AG20443 (cell line): ENCODE measurements around the gene ARHGAP6.

ENCODE experiments used
- DNase-seq: peaks from one replicate; pipeline ENCODE4 v3.0.0; 2012; ENCODE audit warnings: low spot score, mixed read lengths

The ARHGAP6 gene

GRCh38 chrX:11424903-11425674 is 240.6 kb downstream of the ARHGAP6 start:
- DNase-seq, result no peak

- DNase-seq, result no peak
Observed at GRCh38 chrX:11423949-11424348, 241.8 kb downstream of the ARHGAP6 start.

GRCh38 chrX:11423362-11423818 is 242.3 kb downstream of the ARHGAP6 start:
- DNase-seq, result peak; percentile 29

- DNase-seq, result no peak
Observed at GRCh38 chrX:11422525-11422857, 243.2 kb downstream of the ARHGAP6 start.

GRCh38 chrX:11421805-11422524 is 243.8 kb downstream of the ARHGAP6 start:
- no peak for DNase-seq

GRCh38 chrX:11420851-11421250 is 244.9 kb downstream of the ARHGAP6 start:
- no peak for DNase-seq

- DNase-seq, result no peak
Observed at GRCh38 chrX:11419102-11419501, 246.6 kb downstream of the ARHGAP6 start.

- DNase-seq, result no peak
Observed at GRCh38 chrX:11416600-11416999, 249.1 kb downstream of the ARHGAP6 start.

- no peak for DNase-seq
Observed at GRCh38 chrX:11414091-11414490, 251.6 kb downstream of the ARHGAP6 start.

GRCh38 chrX:11412715-11413623 is 252.8 kb downstream of the ARHGAP6 start:
- DNase-seq, result no peak

- no peak for DNase-seq
Observed at GRCh38 chrX:11409957-11410356, 255.8 kb downstream of the ARHGAP6 start.

GRCh38 chrX:11408783-11409182 is 256.9 kb downstream of the ARHGAP6 start:
- no peak for DNase-seq

- DNase-seq, result no peak
Observed at GRCh38 chrX:11408109-11408405, 257.7 kb downstream of the ARHGAP6 start.

GRCh38 chrX:11407331-11408108 is 258.2 kb downstream of the ARHGAP6 start:
- no peak for DNase-seq

GRCh38 chrX:11406109-11406765 is 259.5 kb downstream of the ARHGAP6 start:
- DNase-seq, result no peak

GRCh38 chrX:11403631-11404030 is 262.1 kb downstream of the ARHGAP6 start:
- DNase-seq, result no peak

GRCh38 chrX:11401966-11402365 is 263.8 kb downstream of the ARHGAP6 start:
- no peak for DNase-seq

GRCh38 chrX:11399489-11400094 is 266.1 kb downstream of the ARHGAP6 start:
- DNase-seq, result no peak

- DNase-seq, result no peak
Observed at GRCh38 chrX:11398785-11399184, 266.9 kb downstream of the ARHGAP6 start.

GRCh38 chrX:11398139-11398538 is 267.6 kb downstream of the ARHGAP6 start:
- DNase-seq, result no peak

- DNase-seq, result no peak
Observed at GRCh38 chrX:11397680-11398079, 268.0 kb downstream of the ARHGAP6 start.
